HCT116 (cell line): ENCODE results near the gene NEURL3. TPM values are rescaled to one million over a fixed set of nuclear protein-coding genes. Genes with fewer than 3 reads are reported as not detected.

Experiments
- ATAC-seq: fragments of 200-7000 bp; cut with Tn5 transposase; 2 replicates; pipeline ENCODE4 v1.9.1; 2020; ENCODE audit warnings: mild to moderate bottlenecking, moderate library complexity
- BruUV-seq: library from RNA; stranded (reverse); fragments of 400-500 nt; replicated peaks from 2 replicates; lab custom pipeline; 2021; lab: Mats Ljungman, UMichigan
- CTCF ChIA-PET: fragments of 300-600 bp; sonication (Branson Sonifier 250); formaldehyde crosslinking; loops from one replicate; lab custom pipeline; 2021; ENCODE audit warnings: antibody characterized with exemption; lab: Charles Lee
- POLR2A ChIA-PET: fragments of 300-600, 350-600 bp; sonication (Branson Sonifier 250); formaldehyde crosslinking; loops from one replicate; lab custom pipeline; 2021; ENCODE audit warnings: antibody characterized with exemption; lab: Charles Lee
- RAD21 ChIA-PET, 2 experiments: fragments of 300-600 bp; sonication (Branson Sonifier 250); formaldehyde crosslinking; loops; one replicate each; lab custom pipeline; 2023; ENCODE audit warnings: low total read pairs in 2 of 2; ENCODE audit not compliant: uncharacterized antibody in 2 of 2, unreplicated experiment in 2 of 2, low non-redundant PET in 1 of 2; lab: Charles Lee
- DNase-seq: peaks from one replicate; pipeline ENCODE4 v3.0.0-alpha.2; 2010; ENCODE audit warnings: low read depth, low spot score
- H2AFZ ChIP-seq: fragments of 200-600 bp; shearing (Covaris generic), sonication (generic); 2 replicates; pipeline ENCODE4 v1.6.1; 2017; ENCODE audit warnings: low read depth, mixed run types, mixed read lengths, antibody characterized with exemption, low read length; ENCODE audit not compliant: poor library complexity, severe bottlenecking
- H3K27ac ChIP-seq: 2 replicates; pipeline ENCODE4 v1.5.1; 2012; ENCODE audit warnings: low read depth, low read length
- H3K27me3 ChIP-seq: fragments of 200-600 bp; sonication (generic); 2 replicates; pipeline ENCODE4 v1.6.1; 2016; ENCODE audit warnings: mixed run types, low read length, mixed read lengths; ENCODE audit not compliant: insufficient read depth
- H3K36me3 ChIP-seq, 2 experiments: fragments of 200-500 bp in 1 of 2; fragments of 200-600 bp in 1 of 2; sonication (Bioruptor generic) in 1 of 2; sonication (generic) in 1 of 2; 2 replicates each; pipeline versions ENCODE4 v1.5.1 to v1.6.1; 2014 to 2016; ENCODE audit warnings: low read length in 2 of 2, inconsistent platforms in 1 of 2, mixed read lengths in 1 of 2, mixed run types in 1 of 2; ENCODE audit not compliant: insufficient read depth in 2 of 2, control insufficient read depth in 1 of 2
- H3K4me1 ChIP-seq, 2 experiments: fragments of 200-600 bp in 1 of 2; sonication (generic) in 1 of 2; 2 replicates each; pipeline versions ENCODE4 v1.5.1 to v1.6.1; 2012 to 2017; ENCODE audit warnings: low read length in 2 of 2, inconsistent platforms in 1 of 2, mild to moderate bottlenecking in 1 of 2, mixed read lengths in 1 of 2, mixed run types in 1 of 2, moderate library complexity in 1 of 2; ENCODE audit not compliant: insufficient read depth in 2 of 2, control insufficient read depth in 1 of 2
- H3K4me2 ChIP-seq: fragments of 200-600 bp; sonication (generic); 2 replicates; pipeline ENCODE4 v1.6.1; 2017; ENCODE audit warnings: mixed run types, low read length, mixed read lengths
- H3K4me3 ChIP-seq, 2 experiments: fragments of 200-600 bp in 1 of 2; sonication (generic) in 1 of 2; replicated peaks in 1 of 2; 2 replicates each; pipeline ENCODE4 v1.5.1; 2011 to 2016; ENCODE audit warnings: low read length in 2 of 2, control low read depth in 1 of 2, low read depth in 1 of 2, mild to moderate bottlenecking in 1 of 2, mixed read lengths in 1 of 2, mixed run types in 1 of 2
- H3K79me2 ChIP-seq: fragments of 200-600 bp; sonication (generic); 2 replicates; pipeline ENCODE4 v1.6.1; 2017; ENCODE audit warnings: mild to moderate bottlenecking, mixed run types, low read length, moderate library complexity, mixed read lengths; ENCODE audit not compliant: insufficient read depth
- H3K9ac ChIP-seq: fragments of 200-600 bp; sonication (generic); 2 replicates; pipeline ENCODE4 v1.6.1; 2016; ENCODE audit warnings: low read length, mixed read lengths
- H3K9me2 ChIP-seq: fragments of 200-600 bp; sonication (generic), shearing (Covaris generic); 2 replicates; pipeline ENCODE4 v1.6.1; 2017; ENCODE audit warnings: mixed run types, mild to moderate bottlenecking, moderate library complexity; ENCODE audit not compliant: insufficient read depth
- H3K9me3 ChIP-seq, 2 experiments: fragments of 200-500 bp in 1 of 2; fragments of 200-600 bp in 1 of 2; sonication (Bioruptor generic) in 1 of 2; sonication (generic) in 1 of 2; 2 replicates each; pipeline ENCODE4 v1.6.1; 2014 to 2017; ENCODE audit warnings: low read length in 2 of 2, mixed read lengths in 2 of 2, inconsistent platforms in 1 of 2, low read depth in 1 of 2, mild to moderate bottlenecking in 1 of 2, mixed run types in 1 of 2, moderate library complexity in 1 of 2; ENCODE audit not compliant: control insufficient read depth in 1 of 2, insufficient read depth in 1 of 2
- H4K20me1 ChIP-seq: fragments of 200-600 bp; sonication (generic), shearing (Covaris generic); 2 replicates; pipeline ENCODE4 v1.6.1; 2017; ENCODE audit warnings: mixed run types, mild to moderate bottlenecking, moderate library complexity; ENCODE audit not compliant: insufficient read depth
- CEBPB ChIP-seq: IDR thresholded peaks from 2 replicates; pipeline ENCODE4 v1.6.1; 2012; ENCODE audit warnings: low read depth
- ELF1 ChIP-seq: IDR thresholded peaks from 2 replicates; pipeline ENCODE4 v1.6.1; 2012; ENCODE audit warnings: low read depth, borderline replicate concordance
- EZH2 ChIP-seq: fragments of 200-600 bp; sonication (generic); IDR thresholded peaks from 2 replicates; pipeline ENCODE4 v1.6.1; 2017; ENCODE audit warnings: antibody characterized with exemption, mixed run types
- EZH2phosphoT487 ChIP-seq: fragments of 200-600 bp; IDR thresholded peaks from 2 replicates; pipeline ENCODE4 v1.6.1; 2018; ENCODE audit warnings: antibody characterized with exemption, borderline replicate concordance
- JUND ChIP-seq: IDR thresholded peaks from 2 replicates; pipeline ENCODE4 v1.6.1; 2012
- POLR2A ChIP-seq: IDR thresholded peaks from 2 replicates; pipeline ENCODE4 v1.7.0; 2011; ENCODE audit warnings: borderline replicate concordance; ENCODE audit not compliant: insufficient read depth, insufficient read length; ENCODE audit errors: extremely low read depth
- POLR2AphosphoS5 ChIP-seq: IDR thresholded peaks from 2 replicates; pipeline ENCODE4 v1.6.1; 2011; ENCODE audit warnings: mild to moderate bottlenecking, low read depth, low read length, moderate library complexity
- SIN3A ChIP-seq: IDR thresholded peaks from 2 replicates; pipeline ENCODE4 v1.6.1; 2012; ENCODE audit warnings: low read depth
- SP1 ChIP-seq: IDR thresholded peaks from 2 replicates; pipeline ENCODE4 v1.6.1; 2012; ENCODE audit warnings: low read depth
- SRF ChIP-seq: IDR thresholded peaks from 2 replicates; pipeline ENCODE4 v1.6.1; 2012; ENCODE audit warnings: low read depth
- TCF7L2 ChIP-seq: IDR thresholded peaks from 2 replicates; pipeline ENCODE4 v1.7.0; 2011; ENCODE audit warnings: borderline replicate concordance, inconsistent platforms; ENCODE audit not compliant: insufficient read depth, insufficient read length; ENCODE audit errors: extremely low read depth
- ZFX ChIP-seq: fragments of 450-650 bp; IDR thresholded peaks from 2 replicates; pipeline ENCODE4 v1.6.1; 2017
- ZNF274 ChIP-seq: fragments of 200-500 bp; sonication (Bioruptor generic); IDR thresholded peaks from 2 replicates; pipeline ENCODE4 v1.6.1; 2014; ENCODE audit warnings: mild to moderate bottlenecking, low read depth, low read length, inconsistent platforms
- intact Hi-C: fragments of 100-400 bp; cut with micrococcal nuclease; formaldehyde crosslinking; loops from 2 replicates; pipeline ENCODE4 v1.10.0; 2022
- total RNA-seq: library from RNA; stranded (reverse); gene quantifications from one replicate; pipeline ENCODE4 v1.2.1, GENCODE V29; 2021; ENCODE audit not compliant: unreplicated experiment
- TF ChIP-seq, protein P1 (sequence below): IDR thresholded peaks from 2 replicates; pipeline ENCODE4 v1.6.1; 2011; ENCODE audit warnings: mild to moderate bottlenecking, low read length, moderate library complexity; ENCODE audit not compliant: insufficient replicate concordance; ENCODE audit errors: extremely low read depth
- TF ChIP-seq, protein P2 (sequence below): IDR thresholded peaks from 2 replicates; pipeline ENCODE4 v1.6.1; 2012
- TF ChIP-seq, protein P3 (sequence below): IDR thresholded peaks from 2 replicates; pipeline ENCODE4 v1.6.1; 2012
- TF ChIP-seq, protein P4 (sequence below), 3 experiments: fragments of 200-600 bp in 1 of 3; sonication (generic) in 1 of 3; IDR thresholded peaks in 2 of 3; conservative IDR thresholded peaks in 1 of 3; 2 replicates each; pipeline ENCODE4 v1.5.1; 2012 to 2017; ENCODE audit warnings: low read depth in 2 of 3, low read length in 2 of 3, antibody characterized with exemption in 1 of 3, borderline replicate concordance in 1 of 3, control low read depth in 1 of 3, mild to moderate bottlenecking in 1 of 3, mixed read lengths in 1 of 3, mixed run types in 1 of 3, moderate library complexity in 1 of 3; ENCODE audit not compliant: insufficient read depth in 1 of 3

NEURL3 gene
- total RNA-seq, 1 experiment from 2014 or later = not detected

DNA sequence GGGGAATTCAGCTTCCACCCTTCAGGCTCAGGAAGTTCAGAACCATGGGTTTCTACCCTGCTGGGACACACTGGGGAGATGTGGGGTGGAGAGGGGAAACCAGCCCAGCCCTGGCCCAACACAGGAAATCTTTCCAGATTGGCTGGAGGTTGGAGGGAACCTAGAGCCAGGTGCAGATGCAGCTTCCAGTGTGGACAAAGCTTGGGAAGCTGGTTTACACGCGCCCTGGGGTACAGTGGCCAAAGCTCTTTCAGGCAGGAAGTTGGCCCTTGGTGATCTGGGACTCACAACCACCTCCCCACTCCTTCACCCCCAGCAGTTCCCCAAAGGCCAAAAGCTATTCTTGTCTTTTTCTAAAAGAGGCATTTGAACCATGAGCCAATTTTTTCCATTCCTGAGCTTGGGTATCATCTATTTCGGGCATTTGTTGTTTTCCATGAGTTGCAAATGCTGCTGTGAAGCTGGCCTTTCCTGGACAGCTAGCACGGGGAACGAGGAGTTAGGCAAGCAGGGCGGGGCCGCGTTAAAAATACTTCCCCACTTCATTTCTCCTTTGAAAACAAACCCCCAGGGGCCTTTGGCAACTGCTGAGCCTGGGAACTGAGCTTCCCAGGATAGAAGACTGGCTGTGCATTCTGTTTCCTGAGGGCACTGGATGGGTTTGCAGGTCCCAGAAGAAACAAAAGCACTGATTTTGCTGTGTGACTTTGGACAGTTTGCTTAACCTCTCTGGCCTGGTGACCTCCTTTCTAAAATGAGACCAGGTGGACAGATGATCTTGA, 28.3 kb upstream of the NEURL3 start:
- H3K9ac ChIP-seq = no peak overlapping the region
- H3K27ac ChIP-seq = no peak overlapping the region; the same call in 1 of the 2 replicates
- ChIA-PET POLR2A (no interaction called here), CTCF (interaction anchor here (1.4 to 2.5 kb wide), 2 partner anchors 16 to 21 kb away, joined by 6 to 9 read pairs; no protein-coding TSS in a partner anchor), RAD21 (no interaction called here)
- no peaks in the 10 kb centered on the region for H4K20me1 ChIP-seq
- no TSS peak for BruUV-seq
- no peak overlapping the region for H3K4me2 ChIP-seq
- intact Hi-C loops = no loop called here
- H3K9me2 ChIP-seq = no peaks in the 10 kb centered on the region
- H3K4me1 ChIP-seq = peaks cover 12 to 48% of the 10 kb centered on the region in 2 experiments
- H2AFZ ChIP-seq = no peak overlapping the region
- no peaks in the 10 kb centered on the region for H3K9me3 ChIP-seq
- H3K4me3 ChIP-seq = no peak overlapping the region
- H3K79me2 ChIP-seq = no peaks in the 10 kb centered on the region
- TF ChIP-seq SIN3A = no peak
- no peak for TF ChIP-seq SP1
- TF ChIP-seq, protein P1, sequence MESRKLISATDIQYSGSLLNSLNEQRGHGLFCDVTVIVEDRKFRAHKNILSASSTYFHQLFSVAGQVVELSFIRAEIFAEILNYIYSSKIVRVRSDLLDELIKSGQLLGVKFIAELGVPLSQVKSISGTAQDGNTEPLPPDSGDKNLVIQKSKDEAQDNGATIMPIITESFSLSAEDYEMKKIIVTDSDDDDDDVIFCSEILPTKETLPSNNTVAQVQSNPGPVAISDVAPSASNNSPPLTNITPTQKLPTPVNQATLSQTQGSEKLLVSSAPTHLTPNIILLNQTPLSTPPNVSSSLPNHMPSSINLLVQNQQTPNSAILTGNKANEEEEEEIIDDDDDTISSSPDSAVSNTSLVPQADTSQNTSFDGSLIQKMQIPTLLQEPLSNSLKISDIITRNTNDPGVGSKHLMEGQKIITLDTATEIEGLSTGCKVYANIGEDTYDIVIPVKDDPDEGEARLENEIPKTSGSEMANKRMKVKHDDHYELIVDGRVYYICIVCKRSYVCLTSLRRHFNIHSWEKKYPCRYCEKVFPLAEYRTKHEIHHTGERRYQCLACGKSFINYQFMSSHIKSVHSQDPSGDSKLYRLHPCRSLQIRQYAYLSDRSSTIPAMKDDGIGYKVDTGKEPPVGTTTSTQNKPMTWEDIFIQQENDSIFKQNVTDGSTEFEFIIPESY = no peak
- TF ChIP-seq POLR2AphosphoS5 = no peak
- TF ChIP-seq, protein P2, sequence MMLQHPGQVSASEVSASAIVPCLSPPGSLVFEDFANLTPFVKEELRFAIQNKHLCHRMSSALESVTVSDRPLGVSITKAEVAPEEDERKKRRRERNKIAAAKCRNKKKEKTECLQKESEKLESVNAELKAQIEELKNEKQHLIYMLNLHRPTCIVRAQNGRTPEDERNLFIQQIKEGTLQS = no peak
- no peak for TF ChIP-seq EZH2phosphoT487
- no peak for TF ChIP-seq EZH2
- TF ChIP-seq, protein P3, sequence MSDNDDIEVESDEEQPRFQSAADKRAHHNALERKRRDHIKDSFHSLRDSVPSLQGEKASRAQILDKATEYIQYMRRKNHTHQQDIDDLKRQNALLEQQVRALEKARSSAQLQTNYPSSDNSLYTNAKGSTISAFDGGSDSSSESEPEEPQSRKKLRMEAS = no peak
- no peak for TF ChIP-seq JUND
- TF ChIP-seq ELF1 = no peak
- no peak for TF ChIP-seq POLR2A
- no peak for TF ChIP-seq ZNF274
- no peak for TF ChIP-seq CEBPB
- TF ChIP-seq SRF = no peak
- no peak for TF ChIP-seq ZFX
- TF ChIP-seq TCF7L2 = no peak
- TF ChIP-seq, protein P4, sequence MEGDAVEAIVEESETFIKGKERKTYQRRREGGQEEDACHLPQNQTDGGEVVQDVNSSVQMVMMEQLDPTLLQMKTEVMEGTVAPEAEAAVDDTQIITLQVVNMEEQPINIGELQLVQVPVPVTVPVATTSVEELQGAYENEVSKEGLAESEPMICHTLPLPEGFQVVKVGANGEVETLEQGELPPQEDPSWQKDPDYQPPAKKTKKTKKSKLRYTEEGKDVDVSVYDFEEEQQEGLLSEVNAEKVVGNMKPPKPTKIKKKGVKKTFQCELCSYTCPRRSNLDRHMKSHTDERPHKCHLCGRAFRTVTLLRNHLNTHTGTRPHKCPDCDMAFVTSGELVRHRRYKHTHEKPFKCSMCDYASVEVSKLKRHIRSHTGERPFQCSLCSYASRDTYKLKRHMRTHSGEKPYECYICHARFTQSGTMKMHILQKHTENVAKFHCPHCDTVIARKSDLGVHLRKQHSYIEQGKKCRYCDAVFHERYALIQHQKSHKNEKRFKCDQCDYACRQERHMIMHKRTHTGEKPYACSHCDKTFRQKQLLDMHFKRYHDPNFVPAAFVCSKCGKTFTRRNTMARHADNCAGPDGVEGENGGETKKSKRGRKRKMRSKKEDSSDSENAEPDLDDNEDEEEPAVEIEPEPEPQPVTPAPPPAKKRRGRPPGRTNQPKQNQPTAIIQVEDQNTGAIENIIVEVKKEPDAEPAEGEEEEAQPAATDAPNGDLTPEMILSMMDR (IDR thresholded peaks at IDR 0.05 in 2 of 3, conservative IDR thresholded peaks at IDR 0.05 in 1 of 3; ENCODE audit: borderline replicate concordance in 1 of 3, insufficient read depth in 1 of 3, low read depth in 2 of 3, low read length in 2 of 3) = no peak
- no peaks in the 10 kb centered on the region for H3K36me3 ChIP-seq
- DNase-seq (no peak), ATAC-seq (no peak)
- H3K27me3 ChIP-seq = no peaks in the 10 kb centered on the region
